Body of pancreas (tissue), 4 donors: ENCODE data around the gene ENG.

Experiments
- CTCF ChIP-seq, 7 experiments: fragments of 450-650 bp in 4 of 7; fragments of 200-600 bp in 3 of 7; sonication (generic) in 3 of 7; IDR thresholded peaks; one replicate each; pipeline ENCODE4 v1.5.1; 2016 to 2019; ENCODE audit warnings: antibody characterized with exemption in 7 of 7
- POLR2A ChIP-seq, 3 donors: fragments of 450-650 bp; IDR thresholded peaks; one replicate each; pipeline ENCODE4 v1.6.1; 2016; ENCODE audit warnings: antibody characterized with exemption in 3 of 3, mild to moderate bottlenecking in 2 of 3

- no peak for TF ChIP-seq CTCF (IDR thresholded peaks at IDR 0.05)
- no peak for TF ChIP-seq POLR2A (IDR thresholded peaks at IDR 0.05)
Measured at GRCh38 chr9:127873223-127873691, 18.8 kb upstream of the ENG start.
